Left hindlimb (tissue), 1 donor: ENCODE measurements around the gene CAMKK2.

Experiments used
- DNase-seq: peaks from one replicate; pipeline ENCODE4 v3.0.0-alpha.2; 2018

CAMKK2 gene

GRCh38 chr12:121189619-121190155, 106.8 kb downstream of the CAMKK2 start:
- no peak for DNase-seq

- no peak for DNase-seq
Measured at GRCh38 chr12:121189131-121189530, 107.4 kb downstream of the CAMKK2 start.

GRCh38 chr12:121188227-121188626, 108.3 kb downstream of the CAMKK2 start:
- no peak for DNase-seq
